HepG2 (cell line): Measurements from ENCODE around the gene FAM210A. TPM values are rescaled to one million over a fixed set of nuclear protein-coding genes. Genes with fewer than 3 reads are reported as not detected.

ENCODE experiments used
- ARNT2 ChIP-seq: sonication (generic); formaldehyde crosslinking; IDR thresholded peaks from 2 replicates; pipeline ENCODE4 v1.8.0; 2022; ENCODE audit warnings: mild to moderate bottlenecking, low read depth, missing genetic modification reagents, moderate library complexity
- DNMT3B ChIP-seq: conservative IDR thresholded peaks from 2 replicates; pipeline ENCODE4 v1.6.1; 2016; ENCODE audit warnings: missing biosample characterization, control low read depth
- EED ChIP-seq: sonication (generic); formaldehyde crosslinking; IDR thresholded peaks from 2 replicates; pipeline ENCODE4 v1.5.0; 2020; ENCODE audit warnings: mild to moderate bottlenecking, missing genetic modification reagents
- ETS1 ChIP-seq: sonication (generic); formaldehyde crosslinking; IDR thresholded peaks from 2 replicates; pipeline ENCODE4 v1.4.0; 2020; ENCODE audit warnings: missing genetic modification reagents
- FOXJ3 ChIP-seq: sonication (generic); formaldehyde crosslinking; IDR thresholded peaks from 2 replicates; pipeline ENCODE4 v1.4.0; 2020; ENCODE audit warnings: missing genetic modification reagents, mild to moderate bottlenecking, borderline replicate concordance
- GPN1 ChIP-seq: sonication (generic); formaldehyde crosslinking; IDR thresholded peaks from 2 replicates; pipeline ENCODE4 v1.5.1; 2020; ENCODE audit warnings: missing genetic modification reagents, borderline replicate concordance
- HOXD1 ChIP-seq: sonication (generic); formaldehyde crosslinking; IDR thresholded peaks from 2 replicates; pipeline ENCODE4 v1.5.0; 2020; ENCODE audit warnings: missing genetic modification reagents
- LCORL ChIP-seq, 2 experiments: fragments of 450-650 bp in 1 of 2; sonication (generic) in 1 of 2; formaldehyde crosslinking in 1 of 2; IDR thresholded peaks; 2 replicates each; pipeline versions ENCODE4 v1.5.0 to v1.6.1; 2017 to 2020; ENCODE audit warnings: antibody characterized with exemption in 1 of 2, missing genetic modification reagents in 1 of 2
- MIXL1 ChIP-seq: IDR thresholded peaks from 2 replicates; pipeline ENCODE4 v1.6.1; 2016
- MTF1 ChIP-seq: sonication (generic); formaldehyde crosslinking; IDR thresholded peaks from 2 replicates; pipeline ENCODE4 v1.5.0; 2020; ENCODE audit warnings: missing genetic modification reagents
- MXI1 ChIP-seq: IDR thresholded peaks from 3 replicates; pipeline ENCODE4 v1.6.1; 2012; ENCODE audit warnings: low read depth, low read length, inconsistent platforms, borderline replicate concordance
- NAIF1 ChIP-seq: sonication (generic); formaldehyde crosslinking; IDR thresholded peaks from 2 replicates; pipeline ENCODE4 v1.5.0; 2020; ENCODE audit warnings: mild to moderate bottlenecking, missing genetic modification reagents, borderline replicate concordance
- NCOA1 ChIP-seq: sonication (generic); formaldehyde crosslinking; IDR thresholded peaks from 2 replicates; pipeline ENCODE4 v1.9.0; 2021; ENCODE audit warnings: missing genetic modification reagents
- PHF20 ChIP-seq: sonication (generic); formaldehyde crosslinking; IDR thresholded peaks from 2 replicates; pipeline ENCODE4 v1.5.0; 2020; ENCODE audit warnings: mild to moderate bottlenecking, missing genetic modification reagents
- RFXANK ChIP-seq: IDR thresholded peaks from 2 replicates; pipeline ENCODE4 v1.6.1; 2016
- SKI ChIP-seq: fragments of 450-650 bp; IDR thresholded peaks from one replicate; pipeline ENCODE4 v1.6.1; 2018; ENCODE audit warnings: mild to moderate bottlenecking; ENCODE audit not compliant: partially characterized antibody
- THRA ChIP-seq: sonication (generic); formaldehyde crosslinking; IDR thresholded peaks from 2 replicates; pipeline ENCODE4 v1.4.0; 2020; ENCODE audit warnings: missing genetic modification reagents, borderline replicate concordance
- ZNF17 ChIP-seq: sonication (generic); formaldehyde crosslinking; IDR thresholded peaks from 2 replicates; pipeline ENCODE4 v1.5.0; 2020; ENCODE audit warnings: mild to moderate bottlenecking, missing genetic modification reagents
- ZNF343 ChIP-seq: sonication (generic); formaldehyde crosslinking; IDR thresholded peaks from 2 replicates; pipeline ENCODE4 v1.4.0; 2020; ENCODE audit warnings: mild to moderate bottlenecking, missing genetic modification reagents
- ZNF441 ChIP-seq: sonication (generic); formaldehyde crosslinking; IDR thresholded peaks from 2 replicates; pipeline ENCODE4 v1.7.0; 2021; ENCODE audit warnings: missing genetic modification reagents, borderline replicate concordance
- ZNF512 ChIP-seq: sonication (generic); formaldehyde crosslinking; IDR thresholded peaks from 2 replicates; pipeline ENCODE4 v1.4.0; 2020; ENCODE audit warnings: mild to moderate bottlenecking, missing genetic modification reagents
- polyA plus RNA-seq, 8 experiments: library from polyadenylated mRNA; depleted of rRNA in 3 of 8; stranded (reverse) in 7 of 8; unstranded in 1 of 8; fragments of >200 nt; fragmentation: Illumina TruSeq in 4 of 8; extraction: Trizol in 4 of 8; gene quantifications; 2 replicates each; pipeline versions ENCODE4 v1.2.1 to v1.2.3, GENCODE V29; 2011 to 2016; ENCODE audit warnings: low read depth in 4 of 8, missing spikeins in 1 of 8, mixed read lengths in 1 of 8; ENCODE audit not compliant: insufficient read depth in 1 of 8
- total RNA-seq, 5 experiments: library from RNA; depleted of rRNA; stranded (reverse); fragments of >200 nt; fragmentation: Illumina TruSeq; extraction: Trizol; gene quantifications; 2 replicates each; pipeline ENCODE4 v1.2.3, GENCODE V29; 2016; ENCODE audit warnings: low read depth in 1 of 5
- TF ChIP-seq, protein P1 (sequence below): sonication (generic); formaldehyde crosslinking; IDR thresholded peaks from 2 replicates; pipeline ENCODE4 v1.4.0; 2020; ENCODE audit warnings: missing genetic modification reagents, borderline replicate concordance

FAM210A gene
- total and polyA plus RNA-seq, 2 of the 13 experiments (the other 11 are each of a cell fraction or from before 2014, with no cell fraction given) = 33.2 to 37.5 TPM

DNA sequence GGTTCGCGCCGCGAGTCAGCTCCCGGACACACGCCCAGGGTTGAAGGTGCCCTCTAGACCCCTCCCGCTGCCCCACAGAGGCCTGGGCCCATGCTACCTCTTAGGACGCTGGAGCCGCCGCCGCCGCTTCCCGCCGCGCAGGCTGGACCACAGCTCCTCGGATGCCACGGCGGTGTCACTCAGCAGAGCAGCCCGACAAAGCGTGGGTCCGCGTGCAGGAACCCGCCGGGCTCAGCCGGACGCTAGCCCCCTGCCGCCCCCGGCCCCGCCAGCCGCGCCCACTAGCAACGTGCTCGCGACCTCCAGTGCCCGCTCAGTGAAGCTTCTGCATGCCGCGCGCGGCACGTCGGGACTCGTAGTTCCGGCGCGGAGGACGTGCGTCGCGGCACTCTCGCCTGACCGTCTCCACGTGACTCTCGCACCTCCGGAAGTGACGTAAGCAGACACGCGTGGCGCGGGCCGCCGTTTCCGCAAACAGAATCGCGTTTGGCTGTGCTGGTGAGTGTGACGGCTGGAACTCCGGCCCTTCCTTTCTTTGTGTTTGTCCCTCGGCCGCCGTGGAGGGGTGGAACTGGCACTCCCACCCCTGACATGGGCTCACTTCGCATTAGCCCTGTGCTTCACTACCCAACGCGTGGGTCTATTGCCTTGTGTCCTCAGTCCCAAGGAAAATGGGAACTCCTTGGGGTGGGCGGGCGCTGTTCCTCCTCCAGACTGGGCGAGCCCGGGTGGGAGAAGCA, at the start of gene FAM210A, which contains the start of gene RNMT (continued):
- no peak; the same call in 1 of the 2 replicates for TF ChIP-seq MTF1 (CRISPR knock-in tag)
- peak; percentile 93 for TF ChIP-seq ARNT2 (CRISPR knock-in tag)
- TF ChIP-seq, protein P1, sequence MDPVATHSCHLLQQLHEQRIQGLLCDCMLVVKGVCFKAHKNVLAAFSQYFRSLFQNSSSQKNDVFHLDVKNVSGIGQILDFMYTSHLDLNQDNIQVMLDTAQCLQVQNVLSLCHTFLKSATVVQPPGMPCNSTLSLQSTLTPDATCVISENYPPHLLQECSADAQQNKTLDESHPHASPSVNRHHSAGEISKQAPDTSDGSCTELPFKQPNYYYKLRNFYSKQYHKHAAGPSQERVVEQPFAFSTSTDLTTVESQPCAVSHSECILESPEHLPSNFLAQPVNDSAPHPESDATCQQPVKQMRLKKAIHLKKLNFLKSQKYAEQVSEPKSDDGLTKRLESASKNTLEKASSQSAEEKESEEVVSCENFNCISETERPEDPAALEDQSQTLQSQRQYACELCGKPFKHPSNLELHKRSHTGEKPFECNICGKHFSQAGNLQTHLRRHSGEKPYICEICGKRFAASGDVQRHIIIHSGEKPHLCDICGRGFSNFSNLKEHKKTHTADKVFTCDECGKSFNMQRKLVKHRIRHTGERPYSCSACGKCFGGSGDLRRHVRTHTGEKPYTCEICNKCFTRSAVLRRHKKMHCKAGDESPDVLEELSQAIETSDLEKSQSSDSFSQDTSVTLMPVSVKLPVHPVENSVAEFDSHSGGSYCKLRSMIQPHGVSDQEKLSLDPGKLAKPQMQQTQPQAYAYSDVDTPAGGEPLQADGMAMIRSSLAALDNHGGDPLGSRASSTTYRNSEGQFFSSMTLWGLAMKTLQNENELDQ = no peak
- peak; percentile 38; the same call in 1 of the 2 replicates for TF ChIP-seq HOXD1 (CRISPR knock-in tag)
- no peak for TF ChIP-seq NCOA1 (CRISPR knock-in tag)
- TF ChIP-seq SKI = no peak
- no peak; the same call in 1 of the 2 replicates for TF ChIP-seq MIXL1
- peak; percentile 43; the same call in 1 of the 2 replicates for TF ChIP-seq EED (CRISPR knock-in tag)
- peak; percentile 88 for TF ChIP-seq NAIF1 (CRISPR knock-in tag)
- TF ChIP-seq ZNF441 (CRISPR knock-in tag) = no peak; the same call in 1 of the 2 replicates
- TF ChIP-seq THRA = peak; percentile 66; the same call in 1 of the 2 replicates
- peak; percentile 99 for TF ChIP-seq MXI1
- TF ChIP-seq LCORL (IDR thresholded peaks at IDR 0.05) = no peak
- peak; percentile 54 for TF ChIP-seq LCORL (CRISPR knock-in tag; IDR thresholded peaks at IDR 0.05)
- no peak; the same call in 1 of the 2 replicates for TF ChIP-seq ZNF512 (CRISPR knock-in tag)
- TF ChIP-seq GPN1 = no peak; the same call in 1 of the 2 replicates
- peak; percentile 88 for TF ChIP-seq PHF20 (CRISPR knock-in tag)
- no peak for TF ChIP-seq RFXANK (CRISPR knock-in tag)
- no peak; the same call in 1 of the 2 replicates for TF ChIP-seq FOXJ3
- TF ChIP-seq ZNF343 = peak; percentile 88
- TF ChIP-seq DNMT3B (CRISPR knock-in tag) = no peak
- TF ChIP-seq ZNF17 (CRISPR knock-in tag) = no peak
- TF ChIP-seq ETS1 (CRISPR knock-in tag) = no peak
